Kidney (tissue), 14 donors: Measurements from ENCODE around the gene DDB1. TPM values are rescaled to one million over a fixed set of nuclear protein-coding genes. Genes with fewer than 3 reads are reported as not detected.

Source experiments
- DNase-seq, 5 donors: peaks; one replicate each; pipeline ENCODE4 v3.0.0-alpha.2; 2013 to 2020
- FAIRE-seq: peaks from 2 replicates; lab custom pipeline; 2012; peaks lifted over from hg19 to GRCh38; lab: Jason Lieb, UNC
- H3K27ac ChIP-seq, 2 donors: one replicate each; pipeline ENCODE4 v1.7.0; 2013; ENCODE audit warnings: low read depth in 2 of 2, low read length in 2 of 2, inconsistent platforms in 1 of 2
- H3K27me3 ChIP-seq: one replicate; pipeline ENCODE4 v1.7.1; 2013; ENCODE audit warnings: low read length, inconsistent platforms; ENCODE audit not compliant: control insufficient read depth, insufficient read depth
- H3K36me3 ChIP-seq, 3 donors: one replicate each; pipeline versions ENCODE4 v1.7.0 to v1.7.1; 2013; ENCODE audit warnings: low read length in 3 of 3, control low read depth in 1 of 3, inconsistent platforms in 1 of 3; ENCODE audit not compliant: insufficient read depth in 3 of 3, control insufficient read depth in 2 of 3
- H3K4me1 ChIP-seq, 3 donors: one replicate each; pipeline versions ENCODE4 v1.7.0 to v1.7.1; 2013; ENCODE audit warnings: low read length in 3 of 3, inconsistent platforms in 1 of 3, low read depth in 1 of 3; ENCODE audit not compliant: control insufficient read depth in 2 of 3, insufficient read depth in 2 of 3
- H3K4me3 ChIP-seq, 3 donors: one replicate each; pipeline versions ENCODE4 v1.7.0 to v1.8.1; 2013; ENCODE audit warnings: low read length in 3 of 3, control low read depth in 1 of 3, inconsistent platforms in 1 of 3
- H3K9ac ChIP-seq, 3 donors: one replicate each; pipeline versions ENCODE4 v1.7.0 to v1.7.1; 2013; ENCODE audit warnings: low read length in 3 of 3, control low read depth in 1 of 3, inconsistent platforms in 1 of 3
- H3K9me3 ChIP-seq, 3 donors: one replicate each; pipeline versions ENCODE4 v1.7.0 to v1.7.1; 2013; ENCODE audit warnings: low read length in 3 of 3, control low read depth in 1 of 3, inconsistent platforms in 1 of 3; ENCODE audit not compliant: control insufficient read depth in 2 of 3, insufficient read depth in 1 of 3
- CTCF ChIP-seq: IDR thresholded peaks from 3 replicates; pipeline ENCODE4 v1.5.1; 2012; ENCODE audit warnings: mild to moderate bottlenecking, moderate library complexity, borderline replicate concordance; ENCODE audit not compliant: insufficient read depth; ENCODE audit errors: extremely low read depth
- intact Hi-C: fragments of 100-400 bp; cut with DNase I; formaldehyde crosslinking; loops from one replicate; pipeline ENCODE4 v1.11.1; 2022
- polyA plus RNA-seq: library from polyadenylated mRNA; stranded (reverse); fragments of 350-450 nt; fragmentation: Illumina TruSeq; extraction: RNeasy Lipid Tissue Mini Kit (QIAGEN cat#74804); gene quantifications from one replicate; pipeline ENCODE4 v1.2.3, GENCODE V29; 2014; ENCODE audit warnings: low read depth, low replicate concordance; ENCODE audit not compliant: insufficient read depth
- total RNA-seq: library from RNA; stranded (reverse); fragmentation: NEBNext Ultra II Directional; extraction: Animal tissue kit (Norgen Biotek cat#: 25700); gene quantifications from one replicate; pipeline ENCODE4 v1.2.1, GENCODE V29; 2021
- donor health status: control.
- donor health status: control.
- donor health status: control.
- donor health status: control.
- donor health status: control.
- donor health status: DM: yes; HTN: yes; CAD: no.
- donor health status: Normal renal cell carcinoma (clear cell type).

The DDB1 gene
- total and polyA plus RNA-seq, 2 donors from 2014 or later = 131 to 185 TPM

GRCh38 chr11:61266602-61267001, 66.3 kb downstream of the DDB1 start:
- Histone ChIP-seq H3K9me3 (no peaks in the 10 kb centered on the region), H3K4me3 (no peak overlapping the region), H3K9ac (no peak overlapping the region), H3K4me1 (no peaks in the 10 kb centered on the region), H3K36me3 (no peaks in the 10 kb centered on the region), H3K27me3 (no peaks in the 10 kb centered on the region), H3K27ac (no peak overlapping the region)
- intact Hi-C loops = no loop called here
- DNase-seq (no peak), FAIRE-seq (no peak)
- TF ChIP-seq CTCF = no peak

DNA sequence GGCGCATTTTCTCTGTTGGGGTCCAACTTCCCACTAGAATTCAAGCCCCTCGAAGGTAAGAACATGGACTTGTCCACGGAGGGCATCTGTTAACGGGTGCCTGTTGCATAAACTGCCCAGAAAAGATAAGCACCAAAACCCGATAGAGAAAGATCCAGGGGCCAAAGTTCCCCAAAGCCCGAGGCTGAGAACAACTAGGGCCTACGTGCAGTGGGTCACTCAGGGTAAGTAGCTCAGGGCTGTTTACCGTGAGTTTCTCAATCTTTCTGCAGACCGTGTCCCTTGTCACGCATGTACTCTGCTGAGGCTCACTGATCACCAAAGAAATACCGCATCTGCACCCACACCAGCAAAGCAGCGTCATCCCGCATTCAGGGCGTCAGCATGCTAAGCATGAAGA, 67.5 kb downstream of the DDB1 start:
- Histone ChIP-seq H3K4me3 (no peak overlapping the region), H3K27ac (no peak overlapping the region), H3K9me3 (no peaks in the 10 kb centered on the region), H3K4me1 (no peaks in the 10 kb centered on the region), H3K27me3 (no peaks in the 10 kb centered on the region), H3K36me3 (no peaks in the 10 kb centered on the region), H3K9ac (no peak overlapping the region)
- DNase-seq = no peak
- no peak for FAIRE-seq
- intact Hi-C loops = no loop called here
- TF ChIP-seq CTCF = no peak

DNA sequence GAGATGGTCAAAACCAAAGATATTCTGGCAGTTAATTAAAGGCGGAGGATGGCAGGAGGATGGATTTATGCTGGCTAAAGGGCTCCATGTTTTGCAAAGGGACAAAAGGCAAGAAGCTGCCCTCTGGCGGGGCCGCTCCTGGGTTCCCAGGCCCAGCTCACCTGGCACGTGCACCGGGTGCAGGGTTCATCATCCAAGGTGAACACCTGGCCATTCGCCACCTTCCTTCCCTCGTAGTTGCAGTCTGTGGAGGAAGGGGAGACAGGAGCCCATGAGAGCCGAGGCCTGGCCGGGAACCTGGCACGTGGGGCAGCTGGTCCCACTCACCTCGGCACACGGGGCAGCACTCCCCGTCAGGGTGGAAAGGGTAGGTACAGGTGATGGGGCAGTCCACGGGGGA, 68.1 kb downstream of the DDB1 start:
- no peak for TF ChIP-seq CTCF
- H3K9me3 ChIP-seq = no peaks in the 10 kb centered on the region
- no peaks in the 10 kb centered on the region for H3K27me3 ChIP-seq
- H3K9ac ChIP-seq = no peak overlapping the region
- intact Hi-C loops = no loop called here
- H3K36me3 ChIP-seq = no peaks in the 10 kb centered on the region
- H3K27ac ChIP-seq = no peak overlapping the region
- DNase-seq (no peak), FAIRE-seq (no peak)
- no peaks in the 10 kb centered on the region for H3K4me1 ChIP-seq
- H3K4me3 ChIP-seq = no peak overlapping the region

DNA sequence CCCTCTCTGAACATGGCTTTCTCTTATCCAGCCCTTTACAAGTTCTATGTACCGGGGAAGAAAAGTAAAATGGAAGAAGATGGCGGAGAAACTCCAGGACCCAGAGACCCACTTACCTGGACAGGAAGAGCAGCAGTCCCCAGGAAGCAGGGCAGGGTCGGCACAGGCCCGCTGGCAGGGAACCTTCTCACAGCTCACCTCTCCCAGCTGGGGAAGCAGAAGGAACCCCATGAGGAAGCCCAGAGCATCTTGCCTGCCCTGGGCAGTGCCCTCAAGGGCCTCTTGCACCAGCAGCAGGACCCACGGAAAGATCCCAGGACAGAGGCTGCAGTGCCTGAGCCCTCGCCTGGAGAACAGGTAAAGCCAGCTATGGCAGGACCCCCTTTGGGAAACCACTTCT, 68.5 kb downstream of the DDB1 start:
- Histone ChIP-seq H3K4me1 (no peaks in the 10 kb centered on the region), H3K27me3 (no peaks in the 10 kb centered on the region), H3K36me3 (no peaks in the 10 kb centered on the region), H3K4me3 (no peak overlapping the region), H3K27ac (no peak overlapping the region), H3K9ac (no peak overlapping the region), H3K9me3 (no peaks in the 10 kb centered on the region)
- no peak for DNase-seq
- no peak for FAIRE-seq
- no peak for TF ChIP-seq CTCF
- intact Hi-C loops = no loop called here
